Subcutaneous adipose tissue (tissue), 4 donors: ENCODE results near the gene LBH. TPM values are rescaled to one million over a fixed set of nuclear protein-coding genes. Genes with fewer than 3 reads are reported as not detected.

Experiments used
- CTCF ChIP-seq: fragments of 450-650 bp; IDR thresholded peaks from one replicate; pipeline ENCODE4 v1.5.1; 2016; ENCODE audit warnings: low read depth, mild to moderate bottlenecking, control low read depth, antibody characterized with exemption, moderate library complexity
- total RNA-seq, 4 donors: library from RNA; depleted of rRNA; stranded (reverse); fragments of >200 nt; gene quantifications; one replicate each; pipeline ENCODE4 v1.1.0, GENCODE V29; 2016

The LBH gene
- total RNA-seq, 4 donors from 2014 or later, result 11.7 to 16.3 (median 12.5) TPM

GRCh38 chr2:30254685-30255001 is 23.3 kb downstream of the LBH start:
- TF ChIP-seq CTCF, result no peak

- no peak for TF ChIP-seq CTCF
Measured at GRCh38 chr2:30255026-30255425, 23.7 kb downstream of the LBH start.

- TF ChIP-seq CTCF, result no peak
Measured at GRCh38 chr2:30255466-30256408, 24.4 kb downstream of the LBH start.

GRCh38 chr2:30257266-30258214 is 26.2 kb downstream of the LBH start:
- TF ChIP-seq CTCF, result no peak

GRCh38 chr2:30259071-30259470 is 27.7 kb downstream of the LBH start:
- TF ChIP-seq CTCF, result no peak

- TF ChIP-seq CTCF, result no peak
Measured at GRCh38 chr2:30259827-30260679, 28.7 kb downstream of the LBH start.
